HUES6 (cell line): ENCODE measurements around the gene STK39.

Experiments
- H3K27ac ChIP-seq: 2 replicates; pipeline ENCODE4 v1.7.0; 2013; ENCODE audit warnings: low read depth, mild to moderate bottlenecking, low read length, inconsistent platforms
- H3K27me3 ChIP-seq: 2 replicates; pipeline ENCODE4 v1.6.1; 2013; ENCODE audit warnings: low read length; ENCODE audit not compliant: control insufficient read depth, insufficient read depth
- H3K36me3 ChIP-seq: 2 replicates; pipeline ENCODE4 v1.6.1; 2013; ENCODE audit warnings: low read length; ENCODE audit not compliant: control insufficient read depth, insufficient read depth
- H3K4me1 ChIP-seq: 2 replicates; pipeline ENCODE4 v1.6.1; 2013; ENCODE audit warnings: low read length; ENCODE audit not compliant: control insufficient read depth, insufficient read depth
- H3K4me3 ChIP-seq: 2 replicates; pipeline ENCODE4 v1.5.1; 2013; ENCODE audit warnings: low read depth, low read length
- H3K9ac ChIP-seq: one replicate; pipeline ENCODE4 v1.6.1; 2013; ENCODE audit warnings: mild to moderate bottlenecking, low read length
- H3K9me3 ChIP-seq: 2 replicates; pipeline ENCODE4 v1.6.1; 2013; ENCODE audit warnings: low read depth, low read length; ENCODE audit not compliant: control insufficient read depth, insufficient read depth

Gene STK39

GRCh38 chr2:167946441-167946841 is 301.0 kb downstream of the STK39 start:
- Histone ChIP-seq H3K9ac (no peak overlapping the region), H3K27ac (no peak overlapping the region), H3K9me3 (no peaks in the 10 kb centered on the region), H3K4me1 (peaks cover 13% of the 10 kb centered on the region; the same call in 1 of the 2 replicates), H3K4me3 (no peak overlapping the region), H3K36me3 (no peaks in the 10 kb centered on the region), H3K27me3 (no peaks in the 10 kb centered on the region)

- Histone ChIP-seq H3K9ac (no peak overlapping the region), H3K36me3 (no peaks in the 10 kb centered on the region), H3K9me3 (no peaks in the 10 kb centered on the region), H3K27ac (no peak overlapping the region), H3K4me3 (no peak overlapping the region), H3K27me3 (no peaks in the 10 kb centered on the region), H3K4me1 (peaks cover 13% of the 10 kb centered on the region)
These were observed 301.6 kb downstream of the STK39 start for GRCh38 chr2:167945660-167946368.

GRCh38 chr2:167944825-167945659 is 302.4 kb downstream of the STK39 start:
- Histone ChIP-seq H3K27me3 (no peaks in the 10 kb centered on the region), H3K27ac (no peak overlapping the region), H3K4me1 (peaks cover 13% of the 10 kb centered on the region), H3K4me3 (no peak overlapping the region), H3K36me3 (no peaks in the 10 kb centered on the region), H3K9ac (no peak overlapping the region), H3K9me3 (no peaks in the 10 kb centered on the region)

DNA sequence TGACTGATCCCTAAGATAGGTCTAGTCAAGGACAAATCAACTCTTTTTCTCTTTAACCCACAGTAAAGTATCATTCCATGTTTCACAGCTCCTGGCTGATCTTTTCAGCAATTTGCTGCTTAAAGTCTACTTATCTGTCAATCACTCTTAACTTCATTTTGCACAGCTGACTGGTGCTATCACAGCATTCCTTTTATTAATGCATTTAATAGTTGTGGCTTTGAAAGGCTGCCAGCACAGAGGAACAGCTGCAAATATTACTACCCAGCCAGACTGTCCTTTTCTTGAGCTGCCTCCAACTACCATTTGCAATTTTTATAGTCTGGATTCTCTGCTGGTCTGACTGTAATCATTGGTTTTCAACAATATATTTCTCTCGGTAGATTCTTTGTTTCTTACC is 303.5 kb downstream of the STK39 start:
- H3K9ac ChIP-seq = no peak overlapping the region
- peaks cover 13% of the 10 kb centered on the region for H3K4me1 ChIP-seq
- no peaks in the 10 kb centered on the region for H3K27me3 ChIP-seq
- H3K36me3 ChIP-seq = no peaks in the 10 kb centered on the region
- no peaks in the 10 kb centered on the region for H3K9me3 ChIP-seq
- H3K4me3 ChIP-seq = no peak overlapping the region
- no peak overlapping the region for H3K27ac ChIP-seq

GRCh38 chr2:167943368-167943767 is 304.0 kb downstream of the STK39 start:
- H3K9ac ChIP-seq = no peak overlapping the region
- no peak overlapping the region for H3K4me3 ChIP-seq
- no peaks in the 10 kb centered on the region for H3K9me3 ChIP-seq
- no peak overlapping the region for H3K27ac ChIP-seq
- peaks cover 13% of the 10 kb centered on the region for H3K4me1 ChIP-seq
- no peaks in the 10 kb centered on the region for H3K36me3 ChIP-seq
- H3K27me3 ChIP-seq = no peaks in the 10 kb centered on the region

- Histone ChIP-seq H3K36me3 (no peaks in the 10 kb centered on the region), H3K4me1 (peaks cover 13% of the 10 kb centered on the region), H3K27ac (no peak overlapping the region), H3K9ac (no peak overlapping the region), H3K4me3 (no peak overlapping the region), H3K9me3 (no peaks in the 10 kb centered on the region), H3K27me3 (no peaks in the 10 kb centered on the region)
These were observed 304.9 kb downstream of the STK39 start for GRCh38 chr2:167942366-167943081.

GRCh38 chr2:167941604-167942003 is 305.8 kb downstream of the STK39 start:
- Histone ChIP-seq H3K9ac (no peak overlapping the region), H3K27ac (no peak overlapping the region), H3K36me3 (no peaks in the 10 kb centered on the region)

DNA sequence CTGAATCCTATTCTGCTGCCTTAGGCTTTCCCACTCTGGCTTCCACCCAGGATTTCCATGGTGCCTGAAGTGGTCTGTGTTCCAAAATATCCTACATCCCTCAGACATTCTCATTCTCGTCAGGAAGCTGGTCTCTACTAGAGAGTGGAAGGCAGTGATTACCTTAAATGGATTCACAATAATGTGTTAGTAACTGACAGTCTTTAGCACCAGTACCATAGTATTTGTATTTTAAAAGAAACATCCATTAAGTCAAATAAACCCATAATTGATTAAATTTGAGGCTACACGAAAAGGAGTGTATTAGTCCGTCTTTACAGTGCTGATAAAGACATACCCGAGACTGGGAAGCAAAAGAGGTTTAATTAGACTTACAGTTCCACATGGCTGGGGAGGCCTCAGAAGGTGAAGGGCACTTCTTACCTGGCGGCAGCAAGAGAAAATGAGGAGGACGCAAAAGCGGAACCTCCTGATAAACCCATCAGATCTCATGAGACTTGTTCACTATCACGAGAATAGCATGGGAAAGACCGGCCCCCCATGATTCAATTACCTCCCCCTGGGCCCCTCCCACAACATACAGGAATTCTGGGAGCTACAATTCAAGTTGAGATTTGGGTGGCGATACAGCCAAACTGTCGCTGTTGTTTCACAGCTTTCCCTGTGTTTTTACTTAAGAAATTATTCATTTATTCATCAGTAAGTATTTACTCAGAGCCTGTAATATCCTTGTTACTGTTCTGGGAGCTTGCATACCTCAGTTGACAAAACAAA is 306.5 kb downstream of the STK39 start:
- peaks cover 4% of the 10 kb centered on the region for H3K4me1 ChIP-seq

More at GRCh38 chr2:167941604-167942003, 305.8 kb downstream of the STK39 start:
- no peaks in the 10 kb centered on the region for H3K27me3 ChIP-seq
- H3K4me3 ChIP-seq = no peak overlapping the region
- peaks cover 10% of the 10 kb centered on the region for H3K4me1 ChIP-seq
- no peaks in the 10 kb centered on the region for H3K9me3 ChIP-seq

GRCh38 chr2:167940346-167940725 is 307.1 kb downstream of the STK39 start:
- Histone ChIP-seq H3K27me3 (no peaks in the 10 kb centered on the region), H3K27ac (no peak overlapping the region), H3K4me3 (no peak overlapping the region), H3K9me3 (peaks cover 4% of the 10 kb centered on the region; the same call in 1 of the 2 replicates), H3K36me3 (no peaks in the 10 kb centered on the region), H3K9ac (no peak overlapping the region), H3K4me1 (no peaks in the 10 kb centered on the region; the same call in 1 of the 2 replicates)

More for the DNA sequence above, 306.5 kb downstream of the STK39 start:
- no peaks in the 10 kb centered on the region for H3K36me3 ChIP-seq
- H3K27ac ChIP-seq = no peak overlapping the region
- no peaks in the 10 kb centered on the region for H3K27me3 ChIP-seq
- H3K4me3 ChIP-seq = no peak overlapping the region
- H3K9me3 ChIP-seq = no peaks in the 10 kb centered on the region
- no peak overlapping the region for H3K9ac ChIP-seq

DNA sequence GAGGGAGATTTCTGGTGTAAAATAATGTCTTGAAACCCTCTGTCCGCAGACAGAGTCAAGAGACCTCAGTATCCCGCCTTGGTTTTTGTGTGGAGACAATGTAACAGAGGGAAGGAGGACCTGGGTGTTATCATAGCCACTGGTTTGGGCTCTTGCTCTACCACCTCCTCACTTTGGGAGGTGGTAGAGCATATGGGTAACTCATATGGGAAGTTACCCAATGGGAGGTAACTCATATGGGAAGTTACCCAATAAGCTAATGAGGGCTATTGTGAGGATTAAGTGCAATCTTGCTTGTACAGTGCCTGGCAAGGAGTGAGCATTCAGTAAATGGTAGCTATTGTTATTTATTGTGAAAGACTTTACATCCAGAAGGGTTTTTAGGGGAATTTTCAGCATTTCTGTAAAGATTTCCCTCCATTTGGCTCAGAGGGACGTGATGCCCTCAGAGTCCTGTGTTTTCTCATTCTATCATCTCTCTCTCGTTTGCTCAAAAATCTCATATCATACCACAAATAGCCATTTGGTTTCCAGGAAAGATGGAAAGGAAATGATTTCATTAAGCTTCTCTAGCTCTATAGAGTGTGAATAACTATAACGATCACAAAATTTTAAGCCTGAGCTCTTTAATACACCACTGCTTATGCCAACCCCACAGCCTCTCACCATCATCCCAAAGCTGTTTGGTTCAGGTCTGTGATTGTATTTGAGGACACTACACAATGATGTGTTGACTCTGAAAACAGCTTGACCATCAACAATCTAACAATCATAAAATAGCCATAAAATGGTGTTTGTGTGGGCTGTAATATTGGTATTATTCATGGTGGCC is 307.7 kb downstream of the STK39 start:
- Histone ChIP-seq H3K36me3 (no peaks in the 10 kb centered on the region), H3K9me3 (peaks cover 4% of the 10 kb centered on the region; the same call in 1 of the 2 replicates), H3K27me3 (no peaks in the 10 kb centered on the region), H3K9ac (no peak overlapping the region), H3K27ac (no peak overlapping the region), H3K4me1 (no peaks in the 10 kb centered on the region; the same call in 1 of the 2 replicates), H3K4me3 (no peak overlapping the region)
